Spleen (tissue), 11 donors: Measurements from ENCODE around the gene MYT1. TPM values are rescaled to one million over a fixed set of nuclear protein-coding genes. Genes with fewer than 3 reads are reported as not detected.

Experiments used
- DNase-seq: peaks from one replicate; pipeline ENCODE4 v3.0.0-alpha.2; 2020
- H3K27ac ChIP-seq, 8 donors: fragments of 200-600 bp; sonication (generic) in 7 of 8; 1 replicate in 4 of 8; 2 replicates in 4 of 8; pipeline versions ENCODE4 v1.5.0 to v1.8.0; 2016 to 2021; ENCODE audit warnings: inconsistent platforms in 4 of 8, mild to moderate bottlenecking in 4 of 8, moderate library complexity in 1 of 8
- H3K27me3 ChIP-seq, 7 donors: fragments of 200-600 bp; sonication (generic) in 6 of 7; replicated peaks in 1 of 7; 1 replicate in 4 of 7; 2 replicates in 3 of 7; pipeline versions ENCODE4 v1.5.0 to v1.8.0; 2016 to 2021; ENCODE audit warnings: inconsistent platforms in 3 of 7, mild to moderate bottlenecking in 1 of 7
- H3K36me3 ChIP-seq, 6 donors: fragments of 200-600 bp; sonication (generic) in 5 of 6; 1 replicate in 4 of 6; 2 replicates in 2 of 6; pipeline versions ENCODE4 v1.5.0 to v1.8.0; 2016 to 2021; ENCODE audit warnings: inconsistent platforms in 2 of 6
- H3K4me1 ChIP-seq, 6 donors: fragments of 200-600 bp; sonication (generic) in 5 of 6; 1 replicate in 3 of 6; 2 replicates in 3 of 6; pipeline versions ENCODE4 v1.5.0 to v1.8.0; 2016 to 2021; ENCODE audit warnings: inconsistent platforms in 3 of 6
- H3K4me3 ChIP-seq, 8 donors: fragments of 200-600 bp; sonication (generic) in 7 of 8; 1 replicate in 4 of 8; 2 replicates in 4 of 8; pipeline versions ENCODE4 v1.5.0 to v1.8.0; 2016 to 2021; ENCODE audit warnings: inconsistent platforms in 4 of 8, mild to moderate bottlenecking in 4 of 8, moderate library complexity in 2 of 8
- H3K9me3 ChIP-seq, 8 donors: fragments of 200-600 bp; sonication (generic) in 7 of 8; 1 replicate in 4 of 8; 2 replicates in 4 of 8; pipeline versions ENCODE4 v1.5.0 to v1.8.0; 2016 to 2021; ENCODE audit warnings: inconsistent platforms in 4 of 8
- POLR2A ChIP-seq, 3 donors: fragments of 450-650 bp; IDR thresholded peaks; one replicate each; pipeline ENCODE4 v1.5.1; 2017; ENCODE audit warnings: antibody characterized with exemption in 3 of 3, mild to moderate bottlenecking in 1 of 3
- POLR2AphosphoS5 ChIP-seq, 3 donors: sonication (generic); formaldehyde crosslinking; IDR thresholded peaks; one replicate each; pipeline ENCODE4 v1.5.1; 2017; ENCODE audit warnings: antibody characterized with exemption in 3 of 3
- WGBS, 5 donors: extraction: QIAGEN DNeasy Blood & Tissue Kit in 3 of 5; methylation state at CpG; one replicate each; pipeline versions ENCODE4 v1.1.5 to v1.1.7; 2013 to 2018; 5-methylcytosine and 5-hydroxymethylcytosine counted together
- intact Hi-C: fragments of 100-400 bp; cut with DNase I; formaldehyde crosslinking; loops from one replicate; pipeline ENCODE4 v1.15.0; 2023; ENCODE audit warnings: low total_unique reads
- polyA plus RNA-seq, 3 donors: library from polyadenylated mRNA; stranded (reverse); fragments of 200-250 nt; gene quantifications; one replicate each; pipeline ENCODE4 v1.2.1, GENCODE V29; 2013
- total RNA-seq, 7 donors: library from RNA; depleted of rRNA in 3 of 7; stranded (reverse); fragments of >200 nt in 3 of 7; fragmentation: NEBNext Ultra II Directional in 4 of 7; extraction: Animal tissue kit (Norgen Biotek cat#: 25700) in 4 of 7; gene quantifications; one replicate each; pipeline versions ENCODE4 v1.1.0 to v1.2.1, GENCODE V29; 2016 to 2021
- TF ChIP-seq, protein P1 (sequence below), 11 experiments: fragments of 200-600 bp in 7 of 11; fragments of 450-650 bp in 4 of 11; sonication (generic) in 4 of 11; IDR thresholded peaks in 8 of 11; conservative IDR thresholded peaks in 3 of 11; 1 replicate in 7 of 11; 2 replicates in 4 of 11; pipeline versions ENCODE4 v1.4.0 to v1.8.0; 2016 to 2021; ENCODE audit warnings: antibody characterized with exemption in 11 of 11, inconsistent platforms in 4 of 11, mild to moderate bottlenecking in 1 of 11
- donor health status: healthy with polysubstance abuse.
- donor health status: DM: no; HTN: no; CAD: no; lungs with moderate emphysema.
- donor health status: DM: no; HTN: no; CAD: no.
- donor health status: Bipolar disorder and iron deficiency.
- donor health status: healthy.
- donor health status: DM: no; HTN: no; CAD: no.
- donor health status: DM: yes; HTN: yes; CAD: no.

Gene MYT1
- total and polyA plus RNA-seq, 10 donors = 0.08 to 2.2 (median 0.60) TPM; not detected in 3

DNA sequence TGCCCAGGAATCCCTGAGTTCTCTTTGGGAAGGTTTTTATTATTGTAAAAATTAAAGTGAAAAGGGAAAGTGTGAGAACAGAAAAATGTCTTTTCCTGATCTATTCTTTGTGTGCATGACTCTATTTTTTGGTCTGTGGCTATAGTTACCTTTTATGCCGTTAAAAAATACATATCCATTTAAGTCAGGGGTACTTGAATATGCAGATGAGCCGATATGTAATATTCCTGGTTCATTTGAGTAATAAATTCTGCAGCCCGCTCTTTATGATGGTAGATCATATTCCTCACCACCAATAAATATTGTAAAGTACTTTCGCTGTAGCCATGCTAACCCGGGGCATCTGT lies 503 bp upstream of the MYT1 start:
- intact Hi-C loops = no loop called here
- no peak for DNase-seq
- WGBS, 5 donors = 82 to 93% (median 87%) methylated on average over 5 of the region's 5 CpGs
- Histone ChIP-seq H3K27me3 (peaks cover 0 to 100% (median 53%) of the 10 kb centered on the region in 7 donors), H3K36me3 (no peaks in the 10 kb centered on the region), H3K4me1 (peaks cover 0 to 6% (median 0%) of the 10 kb centered on the region in 6 donors), H3K9me3 (no peaks in the 10 kb centered on the region), H3K4me3 (no peak overlapping the region), H3K27ac (no peak overlapping the region)
- TF ChIP-seq POLR2AphosphoS5 (IDR thresholded peaks at IDR 0.05) = no peak
- TF ChIP-seq, protein P1, sequence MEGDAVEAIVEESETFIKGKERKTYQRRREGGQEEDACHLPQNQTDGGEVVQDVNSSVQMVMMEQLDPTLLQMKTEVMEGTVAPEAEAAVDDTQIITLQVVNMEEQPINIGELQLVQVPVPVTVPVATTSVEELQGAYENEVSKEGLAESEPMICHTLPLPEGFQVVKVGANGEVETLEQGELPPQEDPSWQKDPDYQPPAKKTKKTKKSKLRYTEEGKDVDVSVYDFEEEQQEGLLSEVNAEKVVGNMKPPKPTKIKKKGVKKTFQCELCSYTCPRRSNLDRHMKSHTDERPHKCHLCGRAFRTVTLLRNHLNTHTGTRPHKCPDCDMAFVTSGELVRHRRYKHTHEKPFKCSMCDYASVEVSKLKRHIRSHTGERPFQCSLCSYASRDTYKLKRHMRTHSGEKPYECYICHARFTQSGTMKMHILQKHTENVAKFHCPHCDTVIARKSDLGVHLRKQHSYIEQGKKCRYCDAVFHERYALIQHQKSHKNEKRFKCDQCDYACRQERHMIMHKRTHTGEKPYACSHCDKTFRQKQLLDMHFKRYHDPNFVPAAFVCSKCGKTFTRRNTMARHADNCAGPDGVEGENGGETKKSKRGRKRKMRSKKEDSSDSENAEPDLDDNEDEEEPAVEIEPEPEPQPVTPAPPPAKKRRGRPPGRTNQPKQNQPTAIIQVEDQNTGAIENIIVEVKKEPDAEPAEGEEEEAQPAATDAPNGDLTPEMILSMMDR (IDR thresholded peaks at IDR 0.05 in 8 of 11, conservative IDR thresholded peaks at IDR 0.05 in 3 of 11) = no peak
- TF ChIP-seq POLR2A (IDR thresholded peaks at IDR 0.05) = no peak

DNA sequence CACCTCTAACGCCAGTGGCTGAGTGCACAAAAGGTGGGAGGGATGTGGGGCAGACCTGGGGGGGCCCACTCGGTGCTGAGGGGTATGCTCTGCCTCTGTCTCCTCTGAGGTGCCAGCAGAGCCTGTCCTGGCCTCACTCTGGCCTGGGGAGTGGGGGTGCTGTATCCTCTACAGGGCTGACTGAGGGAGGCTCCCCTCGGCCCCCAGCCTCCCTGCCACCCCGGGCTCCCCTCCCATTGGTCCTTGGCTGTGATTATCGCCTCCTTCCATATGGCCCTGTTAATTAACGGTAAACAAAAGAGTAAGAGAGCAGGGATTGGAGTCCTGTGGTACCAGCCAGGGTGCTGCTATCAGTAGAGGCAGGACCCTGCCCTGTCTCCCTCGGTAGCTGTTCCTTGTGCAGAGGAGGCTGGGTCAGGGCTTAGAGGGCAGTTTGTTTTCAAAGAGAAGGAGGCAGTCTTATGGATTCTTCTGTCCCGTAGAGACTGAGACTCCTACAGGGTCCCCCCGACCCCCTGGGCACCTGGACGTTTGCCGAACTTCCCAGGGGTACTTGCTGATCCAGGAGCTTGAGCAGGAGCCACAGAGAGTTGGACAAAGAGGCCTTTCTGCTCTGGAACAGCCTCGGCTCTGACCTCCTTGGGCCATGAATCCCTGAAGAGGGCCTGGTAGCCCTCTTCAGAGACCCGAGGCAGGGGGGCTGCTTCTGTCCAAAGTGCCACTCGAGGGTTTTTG lies 1.8 kb downstream of the MYT1 start:
- no peak overlapping the region for H3K4me3 ChIP-seq
- H3K9me3 ChIP-seq = no peaks in the 10 kb centered on the region
- 63 to 81% (median 77%) methylated on average over 13 to 14 of the region's 14 CpGs for WGBS, 5 donors
- no peak overlapping the region for H3K27ac ChIP-seq
- DNase-seq = no peak
- H3K4me1 ChIP-seq = peaks cover 0 to 6% (median 0%) of the 10 kb centered on the region in 6 donors
- H3K36me3 ChIP-seq = no peaks in the 10 kb centered on the region
- H3K27me3 ChIP-seq = peaks cover 0 to 88% (median 35%) of the 10 kb centered on the region in 7 donors
- intact Hi-C loops = no loop called here
- TF ChIP-seq POLR2AphosphoS5 (IDR thresholded peaks at IDR 0.05) = no peak
- TF ChIP-seq, protein P1 (IDR thresholded peaks at IDR 0.05 in 8 of 11, conservative IDR thresholded peaks at IDR 0.05 in 3 of 11) = no peak
- no peak for TF ChIP-seq POLR2A (IDR thresholded peaks at IDR 0.05)

DNA sequence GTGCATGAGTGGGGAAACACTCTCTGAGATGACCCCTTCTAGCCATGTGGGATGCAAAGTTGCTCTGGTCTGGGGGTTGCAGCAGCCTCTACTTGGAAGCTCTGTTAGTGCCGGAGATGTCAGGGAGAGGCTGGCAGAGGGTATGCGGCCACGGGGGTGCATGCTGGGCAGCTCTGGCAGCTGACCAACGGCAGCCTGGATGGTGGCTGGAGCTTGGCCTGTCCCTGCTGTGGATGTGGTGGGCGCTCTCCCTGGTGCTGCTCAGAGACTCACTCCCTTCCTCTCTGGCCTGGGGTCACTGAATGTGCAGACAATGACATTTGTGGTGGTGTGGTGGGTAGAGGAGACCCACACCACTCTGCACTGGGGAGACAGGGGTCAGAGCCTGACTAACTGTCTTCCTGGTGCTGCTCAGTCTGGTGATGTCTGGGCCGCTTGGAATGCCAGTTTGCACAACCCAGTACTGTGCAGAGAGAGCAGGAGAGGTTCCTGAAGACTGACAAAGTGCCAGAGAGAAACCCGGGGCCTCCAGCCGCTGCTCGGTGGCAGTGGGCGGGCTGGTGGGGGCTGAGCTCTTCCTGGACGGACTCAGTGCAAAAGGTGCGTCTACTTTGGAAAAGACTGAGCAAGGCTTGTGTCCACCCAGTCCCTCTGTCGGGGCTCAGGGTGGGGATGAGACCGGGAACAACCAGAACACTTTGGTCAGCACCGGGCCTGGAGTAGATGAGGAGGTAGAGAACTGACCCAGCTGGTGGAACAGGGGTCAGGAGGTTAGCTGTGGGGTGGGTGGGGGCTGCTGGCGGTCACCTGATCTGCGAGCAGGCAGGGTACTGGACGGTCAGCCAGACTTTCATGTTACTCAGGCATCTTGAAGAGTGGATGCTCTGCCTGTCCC lies 2.7 kb downstream of the MYT1 start:
- no peaks in the 10 kb centered on the region for H3K9me3 ChIP-seq
- 61 to 78% (median 73%) methylated on average over 17 to 18 of the region's 18 CpGs for WGBS, 5 donors
- TF ChIP-seq, protein P1 (IDR thresholded peaks at IDR 0.05 in 8 of 11, conservative IDR thresholded peaks at IDR 0.05 in 3 of 11) = no peak
- TF ChIP-seq POLR2A (IDR thresholded peaks at IDR 0.05) (no peak), POLR2AphosphoS5 (IDR thresholded peaks at IDR 0.05) (no peak)
- H3K27me3 ChIP-seq = peaks cover 0 to 82% (median 28%) of the 10 kb centered on the region in 7 donors
- H3K4me3 ChIP-seq = no peak overlapping the region
- H3K27ac ChIP-seq = no peak overlapping the region
- no peaks in the 10 kb centered on the region for H3K36me3 ChIP-seq
- intact Hi-C loops = no loop called here
- DNase-seq = no peak
- peaks cover 0 to 4% (median 0%) of the 10 kb centered on the region in 6 donors for H3K4me1 ChIP-seq

DNA sequence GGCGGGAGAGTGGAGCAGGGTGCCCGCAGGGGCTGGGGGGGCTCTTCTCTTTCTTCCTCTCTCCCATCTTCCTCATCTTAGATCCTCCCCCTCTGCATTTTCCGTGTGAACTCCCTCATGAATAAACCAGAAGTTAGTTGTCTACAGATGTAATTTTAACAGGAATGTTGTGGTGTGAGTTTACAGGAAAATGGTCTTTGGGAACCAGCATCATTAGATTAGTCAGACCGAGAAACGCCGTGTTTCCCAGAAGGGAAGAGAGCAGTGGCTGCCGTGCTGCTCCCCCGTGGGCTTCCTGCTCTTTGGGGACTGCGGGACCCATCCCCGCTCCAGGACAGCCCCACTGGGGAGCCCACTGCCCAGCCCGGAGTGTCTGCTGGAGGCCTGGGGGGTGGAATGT lies 3.4 kb downstream of the MYT1 start:
- TF ChIP-seq POLR2AphosphoS5 (IDR thresholded peaks at IDR 0.05) (no peak), POLR2A (IDR thresholded peaks at IDR 0.05) (no peak)
- TF ChIP-seq, protein P1 (IDR thresholded peaks at IDR 0.05 in 8 of 11, conservative IDR thresholded peaks at IDR 0.05 in 3 of 11) = no peak
- intact Hi-C loops = no loop called here
- DNase-seq = no peak
- WGBS, 5 donors = 57 to 68% (median 66%) methylated on average over 11 of the region's 11 CpGs
- no peaks in the 10 kb centered on the region for H3K36me3 ChIP-seq
- no peak overlapping the region for H3K27ac ChIP-seq
- H3K4me3 ChIP-seq = no peak overlapping the region
- no peaks in the 10 kb centered on the region for H3K9me3 ChIP-seq
- H3K27me3 ChIP-seq = peaks cover 0 to 82% (median 27%) of the 10 kb centered on the region in 7 donors
- no peaks in the 10 kb centered on the region for H3K4me1 ChIP-seq
